Esophagus muscularis mucosa (tissue), 3 donors: Measurements from ENCODE around the gene HCN3.

Source experiments
- CTCF ChIP-seq, 3 experiments: fragments of 200-600 bp in 2 of 3; fragments of 450-650 bp in 1 of 3; sonication (generic) in 2 of 3; IDR thresholded peaks; one replicate each; pipeline ENCODE4 v1.5.1; 2017 to 2019; ENCODE audit warnings: antibody characterized with exemption in 3 of 3, mild to moderate bottlenecking in 2 of 3, moderate library complexity in 1 of 3
- POLR2AphosphoS5 ChIP-seq, 2 donors: sonication (generic); formaldehyde crosslinking; IDR thresholded peaks; one replicate each; pipeline ENCODE4 v1.6.1; 2017; ENCODE audit warnings: antibody characterized with exemption in 2 of 2

DNA sequence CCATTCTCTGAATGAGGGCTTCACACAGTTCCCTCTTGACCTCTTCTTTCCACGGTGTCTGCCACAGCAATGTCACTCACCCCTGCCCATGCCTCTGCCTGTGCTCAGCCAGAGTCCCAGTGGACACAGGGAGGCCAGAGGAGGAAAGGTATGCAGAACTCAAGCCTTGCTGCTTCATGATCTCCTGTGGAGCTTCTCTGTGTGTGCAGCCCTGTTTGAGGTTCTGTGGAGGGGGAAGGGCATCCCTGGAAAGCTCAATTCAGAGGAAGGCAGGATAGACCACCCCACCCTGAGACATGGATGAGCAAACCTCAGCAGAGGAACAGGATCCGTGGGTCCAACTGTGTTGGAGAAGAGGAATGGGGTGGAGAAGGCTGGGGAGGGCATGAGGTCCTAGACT lies 2.0 kb downstream of the HCN3 start:
- no peak for TF ChIP-seq CTCF (IDR thresholded peaks at IDR 0.05)
- TF ChIP-seq POLR2AphosphoS5 (IDR thresholded peaks at IDR 0.05) = no peak
